ENCODE measurements around the gene EIF4G1.

The EIF4G1 gene

DNA sequence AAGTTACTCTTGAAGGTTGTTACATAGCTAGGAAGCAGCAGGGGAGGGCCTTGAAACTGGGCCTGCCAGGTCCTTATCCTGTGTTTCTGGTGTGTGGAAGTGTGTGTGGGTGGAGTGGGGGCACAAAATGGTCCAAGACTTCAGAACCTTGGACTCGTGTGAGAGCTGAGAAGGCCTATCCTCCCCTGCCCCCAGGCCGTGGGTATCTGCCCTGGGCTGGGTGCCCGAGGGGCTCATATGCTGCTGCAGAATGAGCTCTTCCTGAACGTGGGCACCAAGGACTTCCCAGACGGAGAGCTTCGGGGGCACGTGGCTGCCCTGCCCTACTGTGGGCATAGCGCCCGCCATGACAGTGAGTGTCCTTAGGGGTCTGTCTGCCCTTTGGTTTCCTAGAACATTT, 69.9 kb downstream of the EIF4G1 start:
- DNase-seq (ENCODE audit: low spot score) = peak; percentile 34
- TF ChIP-seq, protein P1, sequence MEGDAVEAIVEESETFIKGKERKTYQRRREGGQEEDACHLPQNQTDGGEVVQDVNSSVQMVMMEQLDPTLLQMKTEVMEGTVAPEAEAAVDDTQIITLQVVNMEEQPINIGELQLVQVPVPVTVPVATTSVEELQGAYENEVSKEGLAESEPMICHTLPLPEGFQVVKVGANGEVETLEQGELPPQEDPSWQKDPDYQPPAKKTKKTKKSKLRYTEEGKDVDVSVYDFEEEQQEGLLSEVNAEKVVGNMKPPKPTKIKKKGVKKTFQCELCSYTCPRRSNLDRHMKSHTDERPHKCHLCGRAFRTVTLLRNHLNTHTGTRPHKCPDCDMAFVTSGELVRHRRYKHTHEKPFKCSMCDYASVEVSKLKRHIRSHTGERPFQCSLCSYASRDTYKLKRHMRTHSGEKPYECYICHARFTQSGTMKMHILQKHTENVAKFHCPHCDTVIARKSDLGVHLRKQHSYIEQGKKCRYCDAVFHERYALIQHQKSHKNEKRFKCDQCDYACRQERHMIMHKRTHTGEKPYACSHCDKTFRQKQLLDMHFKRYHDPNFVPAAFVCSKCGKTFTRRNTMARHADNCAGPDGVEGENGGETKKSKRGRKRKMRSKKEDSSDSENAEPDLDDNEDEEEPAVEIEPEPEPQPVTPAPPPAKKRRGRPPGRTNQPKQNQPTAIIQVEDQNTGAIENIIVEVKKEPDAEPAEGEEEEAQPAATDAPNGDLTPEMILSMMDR (IDR thresholded peaks at IDR 0.05; ENCODE audit: extremely low read depth, missing control alignments) = no peak

All from GM20000 (cell line).